NCI-H2227 treated with DMSO at 0.1 percent for 48 hours (cell line): ENCODE results near the gene HRH1.
"Not testable (repeated sequence)": the region's sequence is repeated elsewhere in the genome, so short reads cannot be mapped to it uniquely, and the experiment has no call there.

ENCODE experiments used
- DNase-seq: peaks from one replicate; lab custom pipeline; 2025; lab: John Stamatoyannopoulos, UW

Gene HRH1

DNA sequence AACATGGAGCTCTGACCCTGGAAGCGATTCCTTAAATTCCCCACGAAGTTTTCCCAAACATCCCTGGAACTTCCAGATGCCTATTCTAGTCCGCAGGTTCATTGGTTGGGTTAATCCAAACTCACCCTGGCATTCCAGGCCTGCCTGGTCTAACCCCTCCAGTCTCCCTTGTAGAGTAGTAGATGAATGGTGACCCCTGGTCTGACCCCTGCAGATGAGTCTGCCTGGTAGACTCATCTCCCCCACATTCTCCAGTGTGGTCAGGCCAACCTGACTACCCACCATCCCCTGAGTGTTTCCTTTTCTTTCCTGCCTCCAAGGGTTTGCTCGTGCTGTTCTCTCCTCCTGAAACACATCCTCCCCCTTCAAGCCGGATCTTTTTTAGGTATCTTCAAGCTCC is 10.8 kb upstream of the HRH1 start:
- DNase-seq = no peak

DNA sequence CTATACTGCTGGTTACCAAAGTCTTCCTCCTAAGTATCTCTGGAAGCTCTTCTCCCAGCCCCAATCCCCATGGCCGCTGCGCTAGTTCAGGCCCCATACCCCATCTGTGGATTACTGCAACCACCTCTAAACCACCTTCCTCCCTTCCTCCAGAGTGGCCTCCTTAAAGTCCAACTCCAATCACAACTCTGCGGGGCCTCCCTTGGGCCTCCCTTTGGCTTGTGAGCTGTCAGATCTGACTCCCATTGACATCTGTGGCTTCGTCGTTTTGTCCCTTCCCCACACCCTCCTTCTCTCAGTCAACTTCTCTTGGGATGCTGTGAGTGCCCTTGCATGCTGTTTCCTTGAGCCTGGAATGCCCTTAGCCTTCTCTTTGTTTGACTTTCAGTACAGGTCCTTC is 9.3 kb upstream of the HRH1 start:
- no peak for DNase-seq

DNA sequence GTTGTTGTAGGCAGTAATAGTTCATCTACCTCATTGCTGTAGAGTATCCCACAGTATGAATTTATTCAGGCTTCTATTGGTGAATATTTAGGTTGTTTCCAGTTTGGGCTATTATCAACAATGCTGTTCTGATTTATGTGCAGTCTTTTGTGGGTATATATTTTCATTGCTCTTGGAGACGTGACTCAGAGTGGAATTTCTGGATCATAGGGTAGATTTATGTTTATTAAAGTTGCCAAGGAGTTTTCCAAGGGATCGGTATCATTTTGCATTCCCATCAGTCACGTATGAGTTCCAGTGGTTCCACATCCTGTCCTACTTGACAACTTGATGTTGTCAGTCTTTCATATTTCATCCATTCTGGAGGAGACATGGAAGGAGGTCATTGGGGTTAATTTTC is 8.4 kb upstream of the HRH1 start:
- no peak for DNase-seq

DNA sequence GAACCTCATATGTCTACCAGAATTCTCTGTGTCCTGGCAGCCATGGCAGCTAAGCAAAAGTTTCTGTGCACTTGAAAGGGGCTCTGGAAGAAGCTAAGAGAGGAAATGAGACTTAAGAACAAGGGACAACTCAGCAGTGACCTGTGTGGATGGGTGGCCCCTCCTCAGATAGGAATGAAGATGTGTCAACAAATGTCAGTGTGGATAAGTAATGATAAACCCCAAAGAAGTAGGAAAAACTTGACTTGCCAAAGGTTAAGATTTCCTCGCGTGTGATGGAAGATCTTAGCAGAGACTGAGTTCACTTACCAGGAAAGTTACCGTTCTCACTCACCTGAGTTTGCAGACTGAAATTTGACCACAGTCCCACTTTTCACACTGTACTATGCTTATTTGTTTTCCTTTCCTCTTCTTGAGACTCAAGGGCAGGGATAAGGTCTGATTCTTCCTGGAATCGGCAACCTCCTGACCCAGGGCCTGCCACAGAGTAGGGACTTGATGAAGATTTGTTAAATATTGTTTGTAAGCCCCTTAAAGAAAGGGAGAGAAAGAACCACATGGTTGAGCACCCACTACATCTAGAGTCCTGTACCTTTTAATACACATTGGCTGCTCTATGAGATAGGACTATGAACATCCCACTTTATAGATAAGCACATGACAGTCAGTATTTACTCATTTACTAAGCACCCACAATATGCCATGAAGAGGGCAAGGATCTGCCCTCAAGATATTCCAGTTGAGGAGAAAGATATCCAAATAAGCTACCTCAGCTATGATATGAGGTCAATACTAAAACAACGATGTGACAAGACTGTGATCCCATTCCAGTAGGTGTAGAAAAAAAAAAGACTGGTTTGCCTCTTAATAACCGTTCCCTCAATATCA is 7.3 kb upstream of the HRH1 start:
- no peak for DNase-seq

DNA sequence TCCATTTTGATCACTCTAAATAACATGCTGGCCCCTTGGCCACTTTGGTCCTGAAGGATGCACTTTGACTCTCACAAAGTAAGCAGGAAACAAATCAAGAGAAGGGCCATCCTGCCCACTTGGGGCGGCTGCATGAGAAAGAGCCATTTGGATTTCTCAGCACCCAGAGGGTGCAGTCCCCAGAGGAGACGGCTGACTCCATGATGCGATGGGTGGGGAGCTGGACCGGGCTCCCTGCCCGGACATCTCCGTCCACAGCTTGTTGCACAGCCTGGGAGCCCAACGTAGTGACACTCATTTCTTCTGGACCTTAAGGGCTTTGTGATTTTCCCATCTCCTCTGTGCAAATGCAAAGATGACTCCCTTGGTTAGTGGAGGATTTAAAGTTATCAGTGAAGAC is 4.0 kb upstream of the HRH1 start:
- DNase-seq = no peak

DNA sequence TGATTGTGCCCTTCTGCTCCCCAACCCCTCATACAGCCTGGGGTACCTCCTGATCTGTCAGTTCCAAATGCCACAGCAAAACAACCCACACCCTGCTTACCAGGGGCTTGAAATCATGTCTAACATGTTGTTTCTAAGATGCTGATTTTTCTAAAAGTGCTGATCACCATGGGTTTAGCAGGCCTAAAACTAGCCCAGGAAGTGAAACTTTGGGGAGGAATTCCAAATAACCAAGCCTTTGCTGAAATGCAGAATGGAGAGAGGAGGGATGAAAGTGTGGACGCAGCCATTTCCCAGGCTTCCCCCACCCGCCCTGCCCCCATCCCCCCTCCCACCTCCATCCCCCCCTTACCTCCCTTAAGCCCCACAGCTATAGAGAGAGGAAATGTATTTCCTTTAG is 2.0 kb upstream of the HRH1 start:
- no peak for DNase-seq

DNA sequence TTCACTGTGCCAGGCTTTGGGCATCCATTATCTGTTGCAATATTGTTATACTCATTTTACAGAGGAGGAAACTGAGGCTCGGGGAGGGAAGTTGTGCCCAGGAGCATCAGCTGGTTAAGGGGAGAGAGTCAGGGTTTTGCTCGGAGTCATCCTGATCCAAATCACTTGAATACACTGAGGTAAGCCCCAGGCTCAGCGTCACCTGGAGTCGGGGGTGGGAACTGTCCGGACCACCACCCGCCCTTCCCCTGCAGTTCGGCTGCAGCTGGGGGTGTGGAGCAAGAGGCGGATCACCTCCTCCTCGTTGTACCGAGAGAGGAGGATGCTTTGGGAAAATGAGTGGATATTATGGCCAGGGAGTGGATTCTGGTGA is 646 bp downstream of the HRH1 start:
- no peak for DNase-seq

DNA sequence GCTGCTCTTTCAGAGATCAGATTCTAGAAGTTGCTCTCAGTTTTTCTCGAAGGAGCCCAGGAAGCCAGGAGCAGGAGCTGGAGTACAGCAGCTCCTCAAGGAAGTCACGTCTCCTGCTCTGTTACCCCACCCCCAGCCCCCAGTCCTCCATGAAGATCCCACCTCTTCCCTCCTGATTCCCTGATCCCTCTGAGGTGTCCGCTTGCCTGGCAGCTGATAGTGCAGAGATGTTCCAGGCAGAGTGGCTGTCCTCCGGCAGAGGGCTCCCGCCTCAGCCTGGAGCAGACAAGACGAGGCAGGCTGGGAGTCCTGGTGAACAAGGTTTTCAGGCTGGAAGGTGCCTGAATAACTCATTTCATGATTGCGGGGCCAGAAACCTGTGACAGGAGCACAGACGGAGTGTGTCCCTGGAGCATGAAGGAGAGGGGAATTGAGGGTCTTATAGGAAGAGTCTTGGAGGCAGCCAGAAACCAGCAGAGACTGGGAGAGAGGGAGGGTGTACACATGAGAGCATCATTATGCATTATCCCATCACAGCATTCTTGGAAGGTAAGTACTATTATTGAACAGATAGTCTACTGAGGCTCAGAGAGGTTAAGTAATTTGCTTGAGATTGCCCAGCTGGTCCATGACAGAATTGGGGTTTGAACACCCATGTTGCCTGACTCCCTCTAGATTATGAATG is 1.2 kb downstream of the HRH1 start:
- DNase-seq = peak; percentile 59

DNA sequence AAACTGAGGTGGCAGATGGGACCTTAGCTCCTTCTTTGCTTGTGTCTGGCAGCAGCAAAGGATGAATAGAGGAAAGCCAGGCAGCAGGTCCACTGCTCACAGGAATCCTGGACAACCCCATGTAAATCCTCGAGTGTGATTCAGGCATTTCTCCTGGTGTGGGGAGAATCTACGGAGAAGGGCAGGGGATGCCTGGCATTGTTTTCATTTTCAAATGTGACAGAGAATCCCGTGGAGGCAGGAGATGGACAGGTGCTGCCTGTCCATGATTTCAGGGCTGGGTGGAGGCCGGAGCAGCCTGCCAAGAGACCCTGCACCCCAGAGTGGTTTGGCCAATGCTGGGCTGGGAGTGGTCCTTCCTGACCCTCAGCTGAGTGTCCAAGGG is 1.7 kb downstream of the HRH1 start:
- DNase-seq = no peak

DNA sequence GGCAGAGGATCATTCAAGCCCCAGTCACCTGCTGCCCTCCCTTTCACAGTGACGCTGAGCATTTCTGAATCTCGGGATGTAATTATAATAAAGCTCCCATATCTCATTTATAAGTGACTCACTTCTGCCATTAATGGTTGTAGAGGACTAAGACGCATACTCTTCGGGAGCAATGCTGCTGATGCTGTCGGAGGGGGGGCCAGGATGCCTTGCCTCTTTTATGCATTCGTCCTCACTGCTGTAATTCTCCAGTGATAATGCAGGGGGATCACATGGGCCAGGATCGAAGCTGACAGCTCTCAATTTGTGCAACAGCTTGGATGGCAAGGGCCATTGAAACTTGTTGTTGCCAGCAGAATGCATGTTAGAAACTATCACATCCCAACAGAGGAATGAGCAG is 3.1 kb downstream of the HRH1 start:
- no peak for DNase-seq

DNA sequence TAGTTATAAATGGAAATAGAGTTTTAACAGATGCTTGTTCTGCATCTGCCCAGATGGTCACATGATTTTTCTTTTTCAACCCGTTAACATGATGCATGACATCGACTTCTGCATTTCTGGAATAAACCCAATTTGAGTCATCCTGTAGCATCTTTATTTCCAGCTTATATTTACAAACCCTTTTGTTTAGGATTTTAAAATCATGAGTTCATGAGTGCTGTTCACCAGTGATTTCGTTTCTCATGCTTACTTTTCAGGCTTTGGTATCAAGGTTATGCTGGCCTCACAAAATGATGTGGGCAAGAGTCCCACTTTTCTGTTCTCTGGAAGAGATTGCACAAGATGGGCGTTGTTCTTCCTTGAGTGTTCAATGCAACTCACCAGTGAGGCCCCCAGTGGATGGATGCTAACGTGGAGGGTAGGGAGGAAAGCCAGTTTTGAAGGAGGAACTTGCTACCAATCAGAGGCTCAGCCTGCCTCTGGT is 5.2 kb downstream of the HRH1 start:
- DNase-seq = no peak

DNA sequence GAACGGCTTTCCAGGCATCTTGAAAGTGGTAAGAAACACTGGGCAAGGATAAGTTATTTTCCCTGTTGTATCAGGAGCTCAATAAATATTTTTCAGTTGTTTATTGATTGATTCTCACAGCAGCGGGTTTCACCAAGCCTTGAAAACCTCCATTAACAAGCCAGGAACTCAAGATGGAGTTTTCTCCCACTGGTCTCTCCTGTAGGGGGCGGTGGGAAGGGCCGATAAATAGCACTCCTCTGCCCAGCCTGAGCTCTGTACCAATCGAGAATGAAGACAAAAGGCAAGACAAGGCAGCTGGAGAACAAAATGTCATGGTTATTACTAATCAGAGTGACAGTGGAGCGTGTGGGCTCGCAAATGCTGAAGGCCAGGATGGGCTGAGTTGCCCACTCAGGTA is 7.4 kb downstream of the HRH1 start:
- DNase-seq = no peak

DNA sequence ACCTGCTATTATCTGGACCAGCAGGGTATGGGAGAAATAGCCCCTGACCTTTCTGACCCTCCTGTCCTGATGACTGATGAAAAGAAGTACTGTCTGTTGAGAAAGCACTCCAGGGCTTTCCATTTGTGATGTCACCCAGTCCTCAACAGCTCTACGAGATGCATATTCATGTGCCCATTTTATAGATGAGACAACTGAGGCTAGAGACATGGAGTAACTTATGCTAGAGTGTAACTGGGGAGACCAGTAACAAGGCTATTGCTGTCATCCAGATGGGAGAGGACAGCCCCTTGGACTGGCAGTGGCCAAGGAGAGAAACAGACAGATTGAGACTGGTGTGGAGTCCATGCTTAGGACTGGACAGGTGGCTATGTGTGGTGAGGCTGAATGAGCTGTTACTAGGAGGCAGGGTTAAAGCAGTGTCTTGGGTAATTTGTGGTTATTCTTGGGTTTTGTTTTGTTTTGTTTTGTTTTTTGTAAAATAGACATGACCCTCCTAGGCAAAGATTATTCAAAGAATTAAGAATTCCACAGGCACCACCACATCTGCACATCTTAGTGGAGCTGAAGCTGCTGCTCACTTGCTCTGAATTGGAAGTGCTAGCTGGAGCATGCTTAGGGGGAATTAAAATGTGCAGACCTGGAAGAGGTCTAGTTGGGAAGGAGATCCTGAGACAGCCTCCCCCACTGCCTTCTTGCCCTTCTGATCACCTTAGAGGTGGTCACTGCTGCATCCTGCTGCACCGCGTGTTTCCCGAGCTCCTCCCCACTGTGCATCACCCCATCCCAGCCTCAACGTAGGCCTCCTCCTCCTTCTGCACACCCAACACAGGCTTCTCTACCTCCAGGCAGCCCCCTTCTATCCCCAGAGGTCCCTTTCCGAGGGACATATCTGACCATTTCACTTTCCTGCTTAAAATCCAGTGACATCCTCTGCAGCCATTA is 8.4 kb downstream of the HRH1 start:
- DNase-seq = no peak

DNA sequence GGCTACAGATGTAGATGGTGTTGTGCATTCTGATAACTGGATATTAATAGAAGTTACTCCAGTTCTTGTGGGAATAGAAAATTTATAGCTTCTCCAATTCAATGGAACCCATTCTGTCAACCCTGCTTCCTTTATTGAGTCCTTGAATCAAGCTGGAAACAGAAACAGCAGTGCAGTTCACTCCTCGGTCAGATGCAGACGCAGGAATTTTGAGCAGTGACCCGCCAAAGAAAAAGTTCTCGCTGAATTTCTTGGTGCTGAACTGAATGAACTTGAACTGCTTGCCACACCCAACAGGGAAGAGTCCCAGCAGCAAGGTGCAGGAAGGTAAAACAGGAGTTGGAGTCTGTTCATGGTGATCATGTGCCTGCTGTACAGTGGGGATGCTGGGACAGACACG is 10.3 kb downstream of the HRH1 start:
- no peak for DNase-seq

DNA sequence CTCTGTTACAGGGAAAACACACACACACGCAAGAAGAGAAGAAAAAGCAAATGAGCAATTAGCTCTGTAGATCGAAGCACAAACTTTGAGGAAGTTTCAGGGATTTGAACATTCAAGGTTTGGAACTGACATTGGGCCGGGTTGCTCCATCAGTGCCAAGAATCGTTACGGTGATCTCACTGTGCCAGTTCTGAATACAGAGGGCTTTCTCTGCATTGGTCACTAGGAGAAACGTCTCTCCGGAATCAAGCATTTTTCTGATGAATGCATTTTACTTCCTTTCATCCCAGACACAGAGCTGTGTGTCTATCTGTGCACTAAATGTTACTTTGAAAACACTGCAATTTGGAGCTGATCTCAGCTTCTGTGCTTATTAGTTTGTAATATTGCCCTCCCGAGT is 11.2 kb downstream of the HRH1 start:
- no peak for DNase-seq

DNA sequence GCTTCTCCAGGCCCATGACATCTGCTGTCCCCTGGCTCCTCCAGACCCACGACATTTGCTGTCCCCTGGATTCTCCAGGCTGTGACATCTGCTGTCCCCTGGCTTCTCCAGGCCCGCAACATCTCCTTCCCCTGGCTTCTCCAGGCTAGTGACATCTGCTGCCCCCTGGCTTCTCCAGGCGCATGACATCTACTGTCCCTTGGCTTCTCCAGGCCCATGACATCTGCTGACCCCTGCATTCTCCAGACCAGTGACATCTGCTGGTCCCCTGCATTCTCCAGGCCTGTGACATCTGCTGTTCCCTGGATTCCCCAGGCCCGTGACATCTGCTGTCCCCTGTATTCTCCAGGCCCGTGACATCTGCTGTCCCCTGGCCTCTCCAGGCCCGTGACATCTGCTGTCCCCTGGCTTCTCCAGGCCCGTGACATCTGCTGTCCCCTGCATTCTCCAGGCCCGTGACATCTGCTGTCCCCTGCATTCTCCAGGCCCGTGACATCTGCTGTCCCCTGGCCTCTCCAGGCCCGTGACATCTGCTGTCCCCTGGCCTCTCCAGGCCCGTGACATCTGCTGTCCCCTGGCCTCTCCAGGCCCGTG is 12.6 kb downstream of the HRH1 start:
- DNase-seq = not testable (repeated sequence)

DNA sequence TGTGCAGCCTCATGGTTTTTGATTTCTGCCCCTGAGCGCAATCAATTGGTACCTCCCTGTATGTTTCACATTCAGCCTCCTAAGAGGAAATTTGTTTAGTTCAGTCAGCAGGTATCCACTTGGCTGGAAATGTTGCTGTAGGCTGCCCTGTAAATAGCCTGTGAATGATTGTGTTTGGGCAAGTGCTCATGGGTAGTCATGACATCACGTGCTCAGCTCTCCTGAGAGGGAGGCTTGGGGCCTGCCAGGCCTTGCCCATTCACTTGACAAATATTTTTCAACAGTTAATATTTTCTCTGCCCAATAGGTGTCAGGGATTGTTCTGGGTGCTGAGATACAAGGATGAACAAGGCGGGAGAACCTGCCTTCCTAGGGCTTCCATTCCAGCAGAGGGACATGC is 13.3 kb downstream of the HRH1 start:
- DNase-seq = no peak

DNA sequence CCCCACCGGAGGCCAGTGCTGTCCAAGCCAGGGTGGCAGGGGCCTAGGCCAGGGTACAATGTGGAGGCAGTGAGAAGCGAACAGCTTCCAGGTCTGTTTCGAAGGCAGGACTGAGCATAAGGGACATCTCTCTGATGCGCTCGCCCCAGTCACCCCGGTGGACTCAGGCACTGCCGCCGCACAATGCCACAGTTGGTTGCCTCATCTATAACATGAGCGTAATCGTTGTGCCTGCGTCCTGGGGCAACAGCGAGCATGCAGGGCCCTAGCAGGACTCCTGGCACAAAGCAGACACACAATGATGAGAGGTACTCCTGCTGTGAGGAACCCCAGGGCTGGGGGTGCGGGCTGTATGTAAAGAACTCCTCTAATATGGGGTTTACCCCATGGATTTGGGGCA is 14.1 kb downstream of the HRH1 start:
- no peak for DNase-seq

DNA sequence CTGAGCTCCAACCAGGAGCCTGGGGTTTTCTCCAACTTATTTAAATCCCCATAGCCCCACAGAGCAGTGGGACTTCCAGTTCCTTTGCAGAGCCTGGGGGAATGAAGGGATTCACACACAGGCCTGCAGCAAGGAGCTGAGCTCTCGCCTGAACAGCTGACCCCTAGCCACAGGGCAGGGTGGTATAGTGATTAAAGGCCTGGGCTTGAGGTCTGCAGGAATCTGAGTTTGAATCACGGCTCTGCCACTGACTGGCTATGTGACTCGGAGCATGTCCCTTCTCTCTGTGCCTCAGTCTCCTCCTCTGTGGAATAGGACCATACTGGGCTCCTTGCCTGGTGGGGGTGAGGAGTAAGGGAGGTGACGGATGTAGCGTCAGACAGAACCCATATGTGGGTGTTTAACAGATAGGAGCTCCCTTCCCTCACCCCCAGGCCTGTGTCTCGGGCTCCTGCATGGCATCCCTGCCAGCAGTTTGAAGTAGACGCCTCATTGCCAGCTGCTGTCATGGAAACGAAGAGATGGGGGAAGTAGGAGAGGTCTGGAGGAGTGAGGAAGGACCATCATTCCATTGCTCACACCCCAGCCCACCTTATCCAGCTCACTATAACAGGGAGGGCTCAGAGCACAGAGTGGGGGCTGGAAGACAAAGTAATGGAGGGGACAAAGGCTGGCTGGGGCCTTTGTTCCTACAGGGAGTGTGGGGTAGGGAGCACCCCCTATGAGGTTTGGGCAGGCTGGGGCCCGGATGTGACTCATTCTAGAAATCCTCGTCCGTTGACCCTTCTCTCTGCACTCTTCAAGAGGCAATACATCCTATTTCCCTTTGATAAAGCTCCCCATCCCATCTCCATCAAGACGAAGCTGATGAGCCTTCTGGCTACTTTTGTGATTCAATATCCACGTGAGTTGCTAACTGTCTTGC is 14.8 kb downstream of the HRH1 start:
- no peak for DNase-seq

DNA sequence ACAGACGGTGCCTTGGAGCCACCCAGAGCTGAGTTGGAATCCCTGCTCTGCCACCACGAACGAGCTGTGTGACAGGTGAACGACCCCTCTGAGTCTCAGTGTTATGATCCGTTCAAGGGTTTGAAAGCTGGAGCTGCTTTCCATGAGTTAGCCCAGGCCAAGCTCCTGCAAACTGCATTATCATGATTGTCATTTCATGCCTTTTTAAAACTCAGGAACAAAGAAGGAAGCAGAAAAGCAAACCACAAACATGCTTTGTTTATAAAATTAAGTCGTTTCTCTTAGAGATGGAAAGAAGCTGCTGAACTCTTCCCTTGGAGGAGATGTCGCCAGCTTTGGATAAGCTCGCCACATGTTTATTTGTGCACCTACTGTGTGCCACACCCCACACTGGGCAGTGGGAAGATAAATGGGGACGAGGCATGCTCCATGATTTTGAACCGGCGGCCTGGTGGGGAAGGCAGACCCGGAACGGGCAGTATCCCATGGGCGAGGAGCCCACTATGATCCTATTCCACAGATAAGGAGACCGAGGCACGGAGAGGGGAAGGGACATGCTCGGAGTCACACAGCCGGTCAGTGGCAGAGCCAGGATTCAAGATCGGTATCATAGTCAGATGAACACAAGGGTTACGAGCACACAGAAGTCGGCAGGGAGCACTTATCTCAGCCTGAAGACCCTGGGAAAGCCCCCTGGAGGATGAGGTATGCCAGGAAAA is 15.9 kb downstream of the HRH1 start:
- no peak for DNase-seq
